ENCODE measurements around the gene ABCD2.

- TF ChIP-seq CTCF (conservative IDR thresholded peaks at IDR 0.05 in 1 of 2, IDR thresholded peaks at IDR 0.05 in 1 of 2; ENCODE audit: low read depth in 1 of 2, low read length in 2 of 2), result no peak
- TF ChIP-seq EZH2 (IDR thresholded peaks at IDR 0.05; ENCODE audit: low read length, missing control alignments), result no peak
These were observed 16.5 kb downstream of the ABCD2 start for GRCh38 chr12:39603065-39603464.

Measured in fibroblast of lung (primary cell).